Stimulated activated CD4-positive, alpha-beta T cell treated with anti-CD3 and anti-CD28 coated beads, Interleukin-1b, Interleukin-23, amount 100 ng/mL, for 48 hours (primary cell): ENCODE data around the gene COLEC11.

Experiments
- DNase-seq: peaks from one replicate; pipeline ENCODE4 v3.0.0-alpha.2; 2020

The COLEC11 gene

GRCh38 chr2:3585261-3586109 lies 9.4 kb upstream of the COLEC11 start:
- DNase-seq: no peak

GRCh38 chr2:3586220-3586619 lies 8.7 kb upstream of the COLEC11 start:
- DNase-seq: no peak

GRCh38 chr2:3587021-3587420 lies 7.9 kb upstream of the COLEC11 start:
- DNase-seq: no peak

GRCh38 chr2:3587432-3587831 lies 7.5 kb upstream of the COLEC11 start:
- no peak for DNase-seq

GRCh38 chr2:3588084-3588483 lies 6.8 kb upstream of the COLEC11 start:
- DNase-seq: no peak

- DNase-seq: no peak
These were observed 5.8 kb upstream of the COLEC11 start for GRCh38 chr2:3589086-3589485.

- no peak for DNase-seq
These were observed 492 bp downstream of the COLEC11 start for GRCh38 chr2:3595404-3595803.

- DNase-seq: peak; percentile 57
These were observed 1.1 kb downstream of the COLEC11 start for GRCh38 chr2:3595985-3596384.

- no peak for DNase-seq
These were observed 2.0 kb downstream of the COLEC11 start for GRCh38 chr2:3596901-3597417.

- DNase-seq: no peak
These were observed 2.7 kb downstream of the COLEC11 start for GRCh38 chr2:3597567-3597966.

- DNase-seq: no peak
These were observed 3.4 kb downstream of the COLEC11 start for GRCh38 chr2:3598197-3598910.

- DNase-seq: no peak
These were observed 4.3 kb downstream of the COLEC11 start for GRCh38 chr2:3598912-3599854.

GRCh38 chr2:3600256-3600855 lies 5.4 kb downstream of the COLEC11 start:
- DNase-seq: no peak

- DNase-seq: no peak
These were observed 6.8 kb downstream of the COLEC11 start for GRCh38 chr2:3601561-3602271.

- no peak for DNase-seq
These were observed 7.8 kb downstream of the COLEC11 start for GRCh38 chr2:3602553-3603339.

- no peak for DNase-seq
These were observed 8.8 kb downstream of the COLEC11 start for GRCh38 chr2:3603536-3604206.

- no peak for DNase-seq
These were observed 9.4 kb downstream of the COLEC11 start for GRCh38 chr2:3604207-3604877.

- DNase-seq: no peak
These were observed 10.4 kb downstream of the COLEC11 start for GRCh38 chr2:3604991-3605961.

GRCh38 chr2:3606028-3606369 lies 11.1 kb downstream of the COLEC11 start:
- DNase-seq: no peak
